ENCODE results near the gene FBN2. TPM values are rescaled to one million over a fixed set of nuclear protein-coding genes. Genes with fewer than 3 reads are reported as not detected.

Gene FBN2
- total RNA-seq, 1 experiment from 2014 or later: 0.22 TPM

DNA sequence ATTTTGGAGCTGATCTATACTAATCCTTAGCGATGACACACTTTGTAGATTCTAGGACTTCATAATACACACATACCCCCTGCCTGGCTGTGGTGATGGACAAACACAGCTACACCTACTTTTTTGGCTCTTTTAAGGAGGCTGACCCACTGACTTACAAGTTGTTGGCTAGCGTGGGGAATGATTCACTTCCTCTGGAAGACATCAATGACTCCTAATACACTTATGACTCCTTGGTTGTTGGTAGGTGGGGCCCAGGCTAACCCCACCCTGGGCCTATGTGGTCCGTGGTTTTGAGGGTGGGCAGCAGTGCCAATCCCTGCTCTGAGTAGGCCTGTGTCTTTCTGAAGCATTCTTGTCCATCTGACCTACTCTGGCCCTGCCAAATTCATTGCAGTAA lies 310.0 kb downstream of the FBN2 start:
- H3K79me2 ChIP-seq (ENCODE audit: low read depth): no peaks in the 10 kb centered on the region
- intact Hi-C loops (cut with micrococcal nuclease; ENCODE audit: unreplicated experiment): no loop called here
- peak overlapping the region; percentile 40; the same call in 1 of the 2 replicates for H2AFZ ChIP-seq
- no TSS peak for BruUV-seq (replicated peaks)
- H3K4me3 ChIP-seq: no peak overlapping the region
- TF ChIP-seq CTCF (conservative IDR thresholded peaks at IDR 0.05) (no peak), EZH2 (IDR thresholded peaks at IDR 0.05; ENCODE audit: low read depth) (no peak)
- H3K36me3 ChIP-seq (ENCODE audit: low read depth): no peaks in the 10 kb centered on the region
- peak in 1 of 2 experiments; percentile 86 for DNase-seq
- H3K9me3 ChIP-seq (ENCODE audit: insufficient read depth, low read depth): no peaks in the 10 kb centered on the region
- H3F3A ChIP-seq (ENCODE audit: insufficient read depth, low read depth): no peaks in the 10 kb centered on the region
- H3K27ac ChIP-seq: peak overlapping the region; percentile 42
- H3K4me1 ChIP-seq (replicated peaks; ENCODE audit: insufficient read depth): peaks cover 15% of the 10 kb centered on the region
- POLR2A ChIA-PET (ENCODE audit: unreplicated experiment): no interaction called here
- no peaks in the 10 kb centered on the region for H4K20me1 ChIP-seq (ENCODE audit: insufficient read depth)
- H3K27me3 ChIP-seq (ENCODE audit: insufficient read depth, low read depth): no peaks in the 10 kb centered on the region
- CTCF ChIA-PET: no interaction called here
- H3K4me2 ChIP-seq: peak overlapping the region; percentile 40
- no peaks in the 10 kb centered on the region for H3K9me2 ChIP-seq (ENCODE audit: insufficient read depth)

DNA sequence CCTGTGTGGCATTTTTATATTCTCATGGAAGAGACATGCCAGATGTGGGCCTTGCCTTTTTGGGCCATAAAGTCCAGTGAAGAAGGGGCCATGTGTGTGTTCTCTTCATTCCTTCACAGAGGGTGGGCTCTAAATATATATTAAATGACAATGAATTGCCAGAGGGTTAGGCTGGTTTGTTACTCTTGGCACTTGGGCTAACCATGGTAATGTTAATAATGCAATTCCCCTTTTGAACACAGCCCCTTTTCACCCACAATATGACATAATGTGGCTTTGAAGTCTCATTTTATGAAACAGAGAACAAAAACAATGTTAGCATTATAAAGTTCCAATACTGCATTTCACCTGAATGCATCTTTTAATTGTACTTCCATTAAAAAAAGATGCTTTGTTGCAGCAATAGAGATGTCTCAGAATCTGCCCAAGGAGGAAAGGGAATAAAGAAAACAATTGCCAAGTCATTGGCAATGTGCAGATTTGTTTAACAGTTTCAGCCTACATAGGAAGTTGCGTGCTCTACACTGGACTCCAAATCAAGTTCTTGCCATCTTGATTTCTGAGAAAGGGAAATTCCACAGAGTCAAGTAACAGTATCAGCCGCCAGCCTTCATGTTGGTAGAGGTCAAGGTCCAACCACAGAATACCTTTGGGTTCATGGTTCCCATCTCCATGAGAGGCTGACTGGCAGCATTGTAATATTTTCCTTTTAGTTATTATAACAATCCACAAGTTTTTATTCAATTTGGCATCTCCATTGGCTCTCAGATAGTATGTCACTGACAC lies 312.6 kb downstream of the FBN2 start:
- POLR2A ChIA-PET (ENCODE audit: unreplicated experiment): no interaction called here
- H3K4me1 ChIP-seq (replicated peaks; ENCODE audit: insufficient read depth): peaks cover 15% of the 10 kb centered on the region
- no peaks in the 10 kb centered on the region for H3K36me3 ChIP-seq (ENCODE audit: low read depth)
- no peak overlapping the region for H3K4me3 ChIP-seq
- DNase-seq: no peak
- H3K27ac ChIP-seq: no peak overlapping the region
- no TSS peak for BruUV-seq (replicated peaks)
- H3K9me3 ChIP-seq (ENCODE audit: insufficient read depth, low read depth): no peaks in the 10 kb centered on the region; the same call in 1 of the 2 replicates
- H3K27me3 ChIP-seq (ENCODE audit: insufficient read depth, low read depth): no peaks in the 10 kb centered on the region
- no peaks in the 10 kb centered on the region for H3F3A ChIP-seq (ENCODE audit: insufficient read depth, low read depth)
- no peak overlapping the region for H3K4me2 ChIP-seq
- TF ChIP-seq CTCF (conservative IDR thresholded peaks at IDR 0.05): no peak
- no peak for TF ChIP-seq EZH2 (IDR thresholded peaks at IDR 0.05; ENCODE audit: low read depth)
- CTCF ChIA-PET: no interaction called here
- no peaks in the 10 kb centered on the region for H3K79me2 ChIP-seq (ENCODE audit: low read depth)
- no peaks in the 10 kb centered on the region for H3K9me2 ChIP-seq (ENCODE audit: insufficient read depth)
- no peaks in the 10 kb centered on the region for H4K20me1 ChIP-seq (ENCODE audit: insufficient read depth)
- intact Hi-C loops (cut with micrococcal nuclease; ENCODE audit: unreplicated experiment): no loop called here
- H2AFZ ChIP-seq: no peak overlapping the region

GRCh38 chr5:128224336-128224735 lies 313.7 kb downstream of the FBN2 start:
- intact Hi-C loops (cut with micrococcal nuclease; ENCODE audit: unreplicated experiment): no loop called here

More at GRCh38 chr5:128224336-128224735, 313.7 kb downstream of the FBN2 start:
- H3K27me3 ChIP-seq (ENCODE audit: insufficient read depth, low read depth): no peaks in the 10 kb centered on the region
- H3K36me3 ChIP-seq (ENCODE audit: low read depth): no peaks in the 10 kb centered on the region
- no peaks in the 10 kb centered on the region for H3F3A ChIP-seq (ENCODE audit: insufficient read depth, low read depth)
- no peaks in the 10 kb centered on the region for H4K20me1 ChIP-seq (ENCODE audit: insufficient read depth)
- no peak for TF ChIP-seq EZH2 (IDR thresholded peaks at IDR 0.05; ENCODE audit: low read depth)
- TF ChIP-seq CTCF (conservative IDR thresholded peaks at IDR 0.05): no peak
- POLR2A ChIA-PET (ENCODE audit: unreplicated experiment): no interaction called here
- H3K4me3 ChIP-seq: no peak overlapping the region
- no peak for DNase-seq
- no peak overlapping the region for H2AFZ ChIP-seq
- H3K79me2 ChIP-seq (ENCODE audit: low read depth): no peaks in the 10 kb centered on the region
- H3K9me2 ChIP-seq (ENCODE audit: insufficient read depth): no peaks in the 10 kb centered on the region
- CTCF ChIA-PET: no interaction called here
- H3K27ac ChIP-seq: no peak overlapping the region
- H3K9me3 ChIP-seq (ENCODE audit: insufficient read depth, low read depth): no peaks in the 10 kb centered on the region; the same call in 1 of the 2 replicates
- no peak overlapping the region for H3K4me2 ChIP-seq
- peaks cover 15% of the 10 kb centered on the region for H3K4me1 ChIP-seq (replicated peaks; ENCODE audit: insufficient read depth)
- no TSS peak for BruUV-seq (replicated peaks)
